ENCODE data around the gene PLA2G6. TPM values are rescaled to one million over a fixed set of nuclear protein-coding genes. Genes with fewer than 3 reads are reported as not detected.

The PLA2G6 gene
- total RNA-seq, 2 experiments from 2014 or later: 39.8 to 43.1 TPM

- ATAC-seq: no peak
- no peak for DNase-seq
- H3K4me3 Mint-ChIP-seq: no peak overlapping the region
- POLR2A ChIA-PET: interaction anchor here (1.0 kb wide), 1 partner anchor 11 kb away, joined by 4 read pairs; the partner anchor contains the start of gene PICK1
- H3K27ac Mint-ChIP-seq: no peak overlapping the region
- H3K27me3 Mint-ChIP-seq (ENCODE audit: low read depth): no peaks in the 10 kb centered on the region
- H3K4me1 Mint-ChIP-seq (ENCODE audit: low read depth): no peaks in the 10 kb centered on the region
- H3K36me3 Mint-ChIP-seq (ENCODE audit: low read depth): peaks cover 2% of the 10 kb centered on the region
- H3K9me3 Mint-ChIP-seq (ENCODE audit: insufficient read depth): no peaks in the 10 kb centered on the region
- CTCF ChIA-PET: interaction anchor here (2.8 kb wide), 1 partner anchor 15 kb away, joined by 14 read pairs; no protein-coding TSS in a partner anchor
These were observed 113.8 kb downstream of the PLA2G6 start for GRCh38 chr22:38067761-38068360.

- no peak for DNase-seq
- CTCF ChIA-PET: interaction anchor here (2.8 kb wide), 1 partner anchor 14 kb away, joined by 14 read pairs; no protein-coding TSS in a partner anchor
- no peaks in the 10 kb centered on the region for H3K9me3 Mint-ChIP-seq (ENCODE audit: insufficient read depth)
- peaks cover 2% of the 10 kb centered on the region for H3K36me3 Mint-ChIP-seq (ENCODE audit: low read depth)
- no peak overlapping the region for H3K4me3 Mint-ChIP-seq
- ATAC-seq: no peak
- POLR2A ChIA-PET: interaction anchor here (1.0 kb wide), 1 partner anchor 10 kb away, joined by 4 read pairs; the partner anchor contains the start of gene PICK1
- H3K27ac Mint-ChIP-seq: no peak overlapping the region
- no peaks in the 10 kb centered on the region for H3K27me3 Mint-ChIP-seq (ENCODE audit: low read depth)
- H3K4me1 Mint-ChIP-seq (ENCODE audit: low read depth): no peaks in the 10 kb centered on the region
These were observed 114.6 kb downstream of the PLA2G6 start for GRCh38 chr22:38067028-38067415.

DNA sequence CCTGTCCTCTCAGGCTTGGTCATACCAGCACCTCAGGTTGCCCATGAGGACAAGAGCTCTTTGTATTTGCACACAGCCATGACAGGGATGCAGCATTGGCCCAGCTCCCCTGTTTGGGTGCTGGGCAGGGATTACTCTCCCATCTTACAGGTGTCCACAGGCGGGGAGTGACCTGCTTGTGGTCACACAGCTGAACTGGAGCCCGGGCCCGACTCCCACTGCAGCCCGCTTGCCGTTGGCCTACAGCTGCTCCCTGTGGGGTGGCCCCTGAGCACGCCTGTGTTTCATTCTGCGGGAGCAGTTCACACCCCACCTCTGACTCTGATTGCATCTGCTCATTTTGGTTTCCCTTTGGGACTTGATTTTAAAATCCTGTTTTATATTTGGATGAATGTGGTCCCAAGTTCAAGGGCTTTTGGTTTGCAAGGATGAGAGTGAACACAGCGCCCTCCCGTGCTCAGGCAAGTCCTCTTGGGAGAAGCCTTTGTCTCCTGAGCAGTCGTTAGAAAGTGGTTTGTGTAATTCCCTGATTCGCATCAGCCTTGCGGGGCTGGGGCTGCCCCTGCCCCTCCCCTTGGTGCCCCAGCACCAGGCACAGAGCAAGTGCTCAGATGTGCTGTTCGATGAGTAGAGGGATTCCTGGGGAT is 115.1 kb downstream of the PLA2G6 start:
- H3K27me3 Mint-ChIP-seq (ENCODE audit: low read depth): no peaks in the 10 kb centered on the region
- H3K36me3 Mint-ChIP-seq (ENCODE audit: low read depth): peaks cover 2% of the 10 kb centered on the region
- no peak overlapping the region for H3K4me3 Mint-ChIP-seq
- ChIA-PET POLR2A (interaction anchor here (1.0 kb wide), 1 partner anchor 9 kb away, joined by 3 read pairs; the partner anchor contains the start of gene PICK1), CTCF (interaction anchor here (0.9 to 3.7 kb wide), 2 partner anchors 14 to 164 kb away, joined by 3 to 16 read pairs; no protein-coding TSS in a partner anchor)
- ATAC-seq (no peak), DNase-seq (no peak)
- no peak overlapping the region for H3K27ac Mint-ChIP-seq
- no peaks in the 10 kb centered on the region for H3K4me1 Mint-ChIP-seq (ENCODE audit: low read depth)
- H3K9me3 Mint-ChIP-seq (ENCODE audit: insufficient read depth): no peaks in the 10 kb centered on the region

GRCh38 chr22:38065539-38065938 is 116.1 kb downstream of the PLA2G6 start:
- POLR2A ChIA-PET: interaction anchor here (1.0 kb wide), 1 partner anchor 8 kb away, joined by 3 read pairs; the partner anchor contains the start of gene PICK1
- ATAC-seq: no peak
- CTCF ChIA-PET: interaction anchor here (0.9 to 3.7 kb wide), 3 partner anchors 12 to 165 kb away, joined by 3 to 16 read pairs (median 4); no protein-coding TSS in a partner anchor
- no peaks in the 10 kb centered on the region for H3K4me1 Mint-ChIP-seq (ENCODE audit: low read depth)
- no peaks in the 10 kb centered on the region for H3K9me3 Mint-ChIP-seq (ENCODE audit: insufficient read depth)
- H3K36me3 Mint-ChIP-seq (ENCODE audit: low read depth): peaks cover 2% of the 10 kb centered on the region
- H3K27ac Mint-ChIP-seq: no peak overlapping the region
- no peak overlapping the region for H3K4me3 Mint-ChIP-seq
- no peaks in the 10 kb centered on the region for H3K27me3 Mint-ChIP-seq (ENCODE audit: low read depth)
- no peak for DNase-seq

GRCh38 chr22:38062791-38063190 is 118.8 kb downstream of the PLA2G6 start:
- no peak for ATAC-seq
- Mint-ChIP-seq H3K36me3 (ENCODE audit: low read depth) (peaks cover 2% of the 10 kb centered on the region), H3K4me3 (no peak overlapping the region), H3K27ac (no peak overlapping the region), H3K4me1 (ENCODE audit: low read depth) (peaks cover 2% of the 10 kb centered on the region), H3K9me3 (ENCODE audit: insufficient read depth) (no peaks in the 10 kb centered on the region), H3K27me3 (ENCODE audit: low read depth) (no peaks in the 10 kb centered on the region)
- POLR2A ChIA-PET: no interaction called here
- CTCF ChIA-PET: no interaction called here
- DNase-seq: no peak

Other genes with a start within 250 kb of the PLA2G6 start
- gene C22orf23, start 228.2 kb downstream of the PLA2G6 start, total RNA-seq: not detected
- 10 to 100 TPM; 71.7 to 73.8 TPM for gene POLR2F, start 228.1 kb downstream of the PLA2G6 start, total RNA-seq
- not detected for gene SOX10, start 197.3 kb downstream of the PLA2G6 start, total RNA-seq
- 10 to 100 TPM; 12.7 to 14.0 TPM for gene PICK1, start 124.4 kb downstream of the PLA2G6 start, total RNA-seq
- gene SLC16A8, start 97.6 kb downstream of the PLA2G6 start, total RNA-seq: not detected
- under 1 TPM; 0.47 to 0.58 TPM for gene BAIAP2L2, start 71.1 kb downstream of the PLA2G6 start, total RNA-seq
- 1 to 10 TPM; 6.8 to 9.1 TPM for gene MAFF, start 20.2 kb upstream of the PLA2G6 start, total RNA-seq
- gene TMEM184B, start 91.2 kb upstream of the PLA2G6 start, total RNA-seq: 10 to 100 TPM; 30.8 to 31.4 TPM
- gene CSNK1E, start 135.6 kb upstream of the PLA2G6 start, total RNA-seq: 10 to 100 TPM; 74.7 to 82.9 TPM

Measured in activated CD8-positive, alpha-beta T cell treated with anti-CD3 and anti-CD28 coated beads, Interleukin-2, amount 10 ng/mL, durations not matched to agents 7 days and 5 days (primary cell).